Nephron (organoid): ENCODE measurements around the gene FOXL3.

ENCODE experiments used
- H3K27ac Mint-ChIP-seq, 3 experiments: 2 replicates each; pipeline ENCODE4 v1.8.0; 2020; ENCODE audit warnings: mixed read lengths in 3 of 3, mild to moderate bottlenecking in 2 of 3, moderate library complexity in 1 of 3
- H3K27me3 Mint-ChIP-seq: 2 replicates; pipeline ENCODE4 v1.8.0; 2021; ENCODE audit warnings: low read depth, mild to moderate bottlenecking, moderate library complexity, mixed read lengths
- H3K36me3 Mint-ChIP-seq: 2 replicates; pipeline ENCODE4 v1.8.0; 2020; ENCODE audit warnings: low read depth, mixed read lengths
- H3K4me1 Mint-ChIP-seq: 2 replicates; pipeline ENCODE4 v1.8.0; 2020; ENCODE audit warnings: mixed read lengths
- H3K4me3 Mint-ChIP-seq, 3 experiments: 2 replicates each; pipeline ENCODE4 v1.8.0; 2020; ENCODE audit warnings: mild to moderate bottlenecking in 3 of 3, mixed read lengths in 3 of 3, moderate library complexity in 2 of 3
- H3K9me3 Mint-ChIP-seq: 2 replicates; pipeline ENCODE4 v1.8.0; 2020; ENCODE audit warnings: mixed read lengths
- TF ChIP-seq, protein P1 (sequence below), 3 experiments: fragments of 200-600 bp; sonication (generic); IDR thresholded peaks; one replicate each; pipeline ENCODE4 v1.5.0; 2021; ENCODE audit warnings: antibody characterized with exemption in 3 of 3; ENCODE audit not compliant: unreplicated experiment in 3 of 3

FOXL3 gene

GRCh38 chr7:266851-267840 is 22.8 kb upstream of the FOXL3 start:
- Mint-ChIP-seq H3K27me3 (peaks cover 10% of the 10 kb centered on the region), H3K4me1 (peaks cover 15% of the 10 kb centered on the region), H3K27ac (no peak overlapping the region), H3K9me3 (peaks cover 24% of the 10 kb centered on the region), H3K4me3 (no peak overlapping the region), H3K36me3 (peaks cover 9% of the 10 kb centered on the region)
- TF ChIP-seq, protein P1, sequence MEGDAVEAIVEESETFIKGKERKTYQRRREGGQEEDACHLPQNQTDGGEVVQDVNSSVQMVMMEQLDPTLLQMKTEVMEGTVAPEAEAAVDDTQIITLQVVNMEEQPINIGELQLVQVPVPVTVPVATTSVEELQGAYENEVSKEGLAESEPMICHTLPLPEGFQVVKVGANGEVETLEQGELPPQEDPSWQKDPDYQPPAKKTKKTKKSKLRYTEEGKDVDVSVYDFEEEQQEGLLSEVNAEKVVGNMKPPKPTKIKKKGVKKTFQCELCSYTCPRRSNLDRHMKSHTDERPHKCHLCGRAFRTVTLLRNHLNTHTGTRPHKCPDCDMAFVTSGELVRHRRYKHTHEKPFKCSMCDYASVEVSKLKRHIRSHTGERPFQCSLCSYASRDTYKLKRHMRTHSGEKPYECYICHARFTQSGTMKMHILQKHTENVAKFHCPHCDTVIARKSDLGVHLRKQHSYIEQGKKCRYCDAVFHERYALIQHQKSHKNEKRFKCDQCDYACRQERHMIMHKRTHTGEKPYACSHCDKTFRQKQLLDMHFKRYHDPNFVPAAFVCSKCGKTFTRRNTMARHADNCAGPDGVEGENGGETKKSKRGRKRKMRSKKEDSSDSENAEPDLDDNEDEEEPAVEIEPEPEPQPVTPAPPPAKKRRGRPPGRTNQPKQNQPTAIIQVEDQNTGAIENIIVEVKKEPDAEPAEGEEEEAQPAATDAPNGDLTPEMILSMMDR (IDR thresholded peaks at IDR 0.05; ENCODE audit: unreplicated experiment in 3 of 3) = peak in 1 of 3 experiments; percentile 29

DNA sequence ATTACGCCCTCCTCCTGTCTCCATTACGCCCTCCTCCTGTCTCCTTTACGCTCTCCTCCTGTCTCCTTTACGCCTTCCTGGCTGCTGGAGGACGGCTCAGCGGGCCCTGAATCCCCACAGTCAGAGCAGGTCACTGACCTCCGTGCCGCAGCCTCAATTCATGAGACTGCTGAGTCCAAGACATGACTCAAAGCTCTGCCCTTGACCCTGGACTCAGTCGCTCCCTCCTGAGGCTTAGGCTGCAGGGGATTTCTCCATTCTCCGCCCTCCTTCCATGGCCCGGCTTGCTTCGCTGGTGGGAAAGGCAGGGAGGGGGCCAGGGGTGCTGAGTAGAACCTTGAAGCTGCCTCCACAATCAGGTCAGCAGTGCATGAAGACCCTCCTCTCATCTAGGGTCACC is 21.0 kb upstream of the FOXL3 start:
- Mint-ChIP-seq H3K9me3 (peaks cover 33% of the 10 kb centered on the region), H3K27ac (no peak overlapping the region), H3K27me3 (peaks cover 14% of the 10 kb centered on the region), H3K36me3 (peaks cover 7% of the 10 kb centered on the region), H3K4me3 (no peak overlapping the region), H3K4me1 (peaks cover 15% of the 10 kb centered on the region)
- TF ChIP-seq, protein P1 (IDR thresholded peaks at IDR 0.05; ENCODE audit: unreplicated experiment in 3 of 3) = no peak

- peaks cover 14% of the 10 kb centered on the region for H3K27me3 Mint-ChIP-seq
Measured at GRCh38 chr7:269721-270120, 20.2 kb upstream of the FOXL3 start.

GRCh38 chr7:270351-270983 is 19.5 kb upstream of the FOXL3 start:
- H3K27ac Mint-ChIP-seq = no peak overlapping the region
- TF ChIP-seq, protein P1 (IDR thresholded peaks at IDR 0.05; ENCODE audit: unreplicated experiment in 3 of 3) = no peak
- H3K9me3 Mint-ChIP-seq = peaks cover 47% of the 10 kb centered on the region
- peaks cover 7% of the 10 kb centered on the region for H3K36me3 Mint-ChIP-seq
- H3K27me3 Mint-ChIP-seq = peaks cover 14% of the 10 kb centered on the region
- H3K4me3 Mint-ChIP-seq = no peak overlapping the region
- H3K4me1 Mint-ChIP-seq = peaks cover 3% of the 10 kb centered on the region

More at GRCh38 chr7:269721-270120, 20.2 kb upstream of the FOXL3 start:
- Mint-ChIP-seq H3K4me1 (peaks cover 10% of the 10 kb centered on the region), H3K9me3 (peaks cover 40% of the 10 kb centered on the region), H3K4me3 (no peak overlapping the region), H3K36me3 (peaks cover 7% of the 10 kb centered on the region), H3K27ac (no peak overlapping the region)
- TF ChIP-seq, protein P1 (IDR thresholded peaks at IDR 0.05; ENCODE audit: unreplicated experiment in 3 of 3) = no peak

DNA sequence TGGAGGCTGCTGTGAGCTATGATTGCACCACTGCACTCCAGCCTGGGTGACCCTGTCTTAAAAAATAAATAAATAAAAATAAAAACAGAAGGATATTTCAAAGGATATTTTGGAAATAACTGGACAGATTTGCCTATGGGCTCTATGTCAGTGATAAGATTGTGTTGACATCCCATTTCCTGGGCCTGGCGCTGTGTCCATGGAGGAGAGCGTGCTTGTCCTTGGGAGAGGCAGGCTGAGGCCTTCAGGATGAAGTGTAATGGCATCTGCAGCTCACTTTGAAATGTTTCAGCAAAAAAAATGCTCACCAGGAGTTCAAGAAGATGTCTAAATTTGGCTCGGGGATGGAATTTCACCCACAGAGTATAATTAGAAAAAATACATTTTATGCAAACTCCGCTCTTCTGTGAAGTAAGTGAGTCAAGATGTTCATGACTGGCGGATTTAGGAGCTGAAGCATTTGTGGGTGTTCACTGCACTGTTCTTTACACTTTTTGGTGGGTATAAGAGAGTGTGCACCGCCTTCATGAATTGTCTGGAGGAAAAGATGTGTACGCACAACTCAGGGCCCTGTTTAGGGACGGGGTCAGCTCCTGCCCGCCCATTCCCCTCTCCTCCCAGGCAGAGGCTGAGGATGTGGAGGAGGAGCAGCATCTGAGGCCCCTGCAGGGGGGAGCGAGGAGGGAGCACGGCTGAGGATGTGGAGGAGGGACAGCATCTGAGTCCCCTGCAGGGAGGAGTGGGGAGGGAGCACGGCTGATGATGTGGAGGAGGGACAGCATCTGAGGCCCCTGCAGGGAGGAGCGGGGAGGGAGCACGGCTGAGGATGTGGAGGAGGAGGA is 18.5 kb upstream of the FOXL3 start:
- Mint-ChIP-seq H3K4me3 (no peak overlapping the region), H3K36me3 (peaks cover 7% of the 10 kb centered on the region)
- TF ChIP-seq, protein P1 (IDR thresholded peaks at IDR 0.05; ENCODE audit: unreplicated experiment in 3 of 3) = no peak

More for the DNA sequence above, 18.5 kb upstream of the FOXL3 start:
- H3K27me3 Mint-ChIP-seq = peaks cover 10% of the 10 kb centered on the region
- H3K9me3 Mint-ChIP-seq = peaks cover 50% of the 10 kb centered on the region
- H3K27ac Mint-ChIP-seq = no peak overlapping the region
- no peaks in the 10 kb centered on the region for H3K4me1 Mint-ChIP-seq
